Mucosa of rectum (tissue), 2 donors: ENCODE data around the gene IFI44L.

Experiments
- H3K27ac ChIP-seq, 2 donors: one replicate each; pipeline ENCODE4 v1.7.0; 2013; ENCODE audit warnings: inconsistent platforms in 2 of 2, low read depth in 2 of 2, low read length in 2 of 2
- H3K27me3 ChIP-seq, 2 donors: one replicate each; pipeline ENCODE4 v1.7.0; 2013; ENCODE audit warnings: low read length in 2 of 2; ENCODE audit not compliant: control insufficient read depth in 2 of 2, insufficient read depth in 2 of 2
- H3K36me3 ChIP-seq, 2 donors: one replicate each; pipeline ENCODE4 v1.7.0; 2013; ENCODE audit warnings: low read length in 2 of 2; ENCODE audit not compliant: control insufficient read depth in 2 of 2, insufficient read depth in 2 of 2
- H3K4me1 ChIP-seq, 2 donors: one replicate each; pipeline ENCODE4 v1.7.0; 2013; ENCODE audit warnings: low read length in 2 of 2, mild to moderate bottlenecking in 1 of 2; ENCODE audit not compliant: control insufficient read depth in 2 of 2, insufficient read depth in 2 of 2
- H3K4me3 ChIP-seq, 2 donors: one replicate each; pipeline ENCODE4 v1.7.0; 2013; ENCODE audit warnings: low read length in 2 of 2
- H3K9ac ChIP-seq, 2 donors: one replicate each; pipeline ENCODE4 v1.7.0; 2013; ENCODE audit warnings: low read length in 2 of 2, low read depth in 1 of 2, mild to moderate bottlenecking in 1 of 2
- H3K9me3 ChIP-seq, 2 donors: one replicate each; pipeline ENCODE4 v1.7.0; 2013; ENCODE audit warnings: low read length in 2 of 2; ENCODE audit not compliant: control insufficient read depth in 2 of 2
- donor health status: healthy.
- donor health status: Normal muscosa, but diverticular disease.

The IFI44L gene

GRCh38 chr1:78678324-78678723 is 58.1 kb downstream of the IFI44L start:
- H3K27me3 ChIP-seq: no peaks in the 10 kb centered on the region
- no peak overlapping the region for H3K27ac ChIP-seq
- no peaks in the 10 kb centered on the region for H3K9me3 ChIP-seq
- no peaks in the 10 kb centered on the region for H3K36me3 ChIP-seq
- H3K4me1 ChIP-seq: no peaks in the 10 kb centered on the region
- no peak overlapping the region for H3K9ac ChIP-seq
- no peak overlapping the region for H3K4me3 ChIP-seq

- H3K4me3 ChIP-seq: no peak overlapping the region
- no peaks in the 10 kb centered on the region for H3K4me1 ChIP-seq
- H3K27me3 ChIP-seq: no peaks in the 10 kb centered on the region
- no peaks in the 10 kb centered on the region for H3K36me3 ChIP-seq
- no peaks in the 10 kb centered on the region for H3K9me3 ChIP-seq
- H3K9ac ChIP-seq: no peak overlapping the region
- H3K27ac ChIP-seq: no peak overlapping the region
Measured at GRCh38 chr1:78681265-78681664, 61.0 kb downstream of the IFI44L start.

- Histone ChIP-seq H3K27me3 (no peaks in the 10 kb centered on the region), H3K36me3 (no peaks in the 10 kb centered on the region), H3K27ac (no peak overlapping the region), H3K4me3 (no peak overlapping the region), H3K9me3 (no peaks in the 10 kb centered on the region), H3K9ac (no peak overlapping the region), H3K4me1 (no peaks in the 10 kb centered on the region)
Measured at GRCh38 chr1:78682496-78682895, 62.2 kb downstream of the IFI44L start.

GRCh38 chr1:78683079-78683478 is 62.8 kb downstream of the IFI44L start:
- Histone ChIP-seq H3K27me3 (no peaks in the 10 kb centered on the region), H3K36me3 (no peaks in the 10 kb centered on the region), H3K9me3 (no peaks in the 10 kb centered on the region), H3K27ac (no peak overlapping the region), H3K4me3 (no peak overlapping the region), H3K4me1 (no peaks in the 10 kb centered on the region), H3K9ac (no peak overlapping the region)

- H3K27ac ChIP-seq: no peak overlapping the region
- no peaks in the 10 kb centered on the region for H3K9me3 ChIP-seq
- no peaks in the 10 kb centered on the region for H3K36me3 ChIP-seq
- no peak overlapping the region for H3K9ac ChIP-seq
- no peak overlapping the region for H3K4me3 ChIP-seq
- H3K4me1 ChIP-seq: no peaks in the 10 kb centered on the region
- no peaks in the 10 kb centered on the region for H3K27me3 ChIP-seq
Measured at GRCh38 chr1:78687315-78687714, 67.1 kb downstream of the IFI44L start.

GRCh38 chr1:78687914-78688313 is 67.7 kb downstream of the IFI44L start:
- no peak overlapping the region for H3K27ac ChIP-seq
- no peaks in the 10 kb centered on the region for H3K9me3 ChIP-seq
- no peaks in the 10 kb centered on the region for H3K4me1 ChIP-seq
- H3K36me3 ChIP-seq: no peaks in the 10 kb centered on the region
- H3K9ac ChIP-seq: no peak overlapping the region
- no peak overlapping the region for H3K4me3 ChIP-seq
- no peaks in the 10 kb centered on the region for H3K27me3 ChIP-seq

- Histone ChIP-seq H3K4me3 (no peak overlapping the region), H3K4me1 (no peaks in the 10 kb centered on the region)
Measured at GRCh38 chr1:78688697-78689096, 68.4 kb downstream of the IFI44L start.

GRCh38 chr1:78690516-78690915 is 70.3 kb downstream of the IFI44L start:
- Histone ChIP-seq H3K4me3 (no peak overlapping the region), H3K36me3 (no peaks in the 10 kb centered on the region)

More at GRCh38 chr1:78688697-78689096, 68.4 kb downstream of the IFI44L start:
- no peak overlapping the region for H3K27ac ChIP-seq
- no peaks in the 10 kb centered on the region for H3K27me3 ChIP-seq
- H3K9me3 ChIP-seq: no peaks in the 10 kb centered on the region
- H3K36me3 ChIP-seq: no peaks in the 10 kb centered on the region
- no peak overlapping the region for H3K9ac ChIP-seq

GRCh38 chr1:78691995-78692747 is 71.9 kb downstream of the IFI44L start:
- Histone ChIP-seq H3K9me3 (no peaks in the 10 kb centered on the region), H3K9ac (no peak overlapping the region), H3K27me3 (no peaks in the 10 kb centered on the region), H3K36me3 (no peaks in the 10 kb centered on the region), H3K4me3 (no peak overlapping the region), H3K27ac (no peak overlapping the region), H3K4me1 (no peaks in the 10 kb centered on the region)

More at GRCh38 chr1:78690516-78690915, 70.3 kb downstream of the IFI44L start:
- Histone ChIP-seq H3K9ac (no peak overlapping the region), H3K9me3 (no peaks in the 10 kb centered on the region), H3K27me3 (no peaks in the 10 kb centered on the region), H3K4me1 (no peaks in the 10 kb centered on the region), H3K27ac (no peak overlapping the region)
